H9 (cell line): ENCODE results near the gene MAPK8IP3. TPM values are rescaled to one million over a fixed set of nuclear protein-coding genes. Genes with fewer than 3 reads are reported as not detected.

Experiments
- DNase-seq: peaks from one replicate; pipeline ENCODE4 v3.0.0-alpha.2; 2017
- H2AFZ ChIP-seq: one replicate; pipeline ENCODE4 v1.6.1; 2013; ENCODE audit warnings: mild to moderate bottlenecking, low read length, control low read depth, moderate library complexity
- H2AK5ac ChIP-seq: 2 replicates; pipeline ENCODE4 v1.6.1; 2013; ENCODE audit warnings: low read length, control low read depth, mixed read lengths; ENCODE audit not compliant: insufficient read length
- H2BK120ac ChIP-seq: one replicate; pipeline ENCODE4 v1.6.1; 2013; ENCODE audit warnings: low read depth, mild to moderate bottlenecking, low read length, control low read depth, inconsistent platforms; ENCODE audit not compliant: poor library complexity, severe bottlenecking
- H2BK12ac ChIP-seq: 2 replicates; pipeline ENCODE4 v1.6.1; 2013; ENCODE audit warnings: low read length, control low read depth, mixed read lengths, low read depth; ENCODE audit not compliant: insufficient read length
- H2BK15ac ChIP-seq: 2 replicates; pipeline ENCODE4 v1.6.1; 2013; ENCODE audit warnings: low read depth, low read length, control low read depth
- H2BK20ac ChIP-seq: one replicate; pipeline ENCODE4 v1.6.1; 2013; ENCODE audit warnings: low read depth, mild to moderate bottlenecking, low read length, control low read depth, inconsistent platforms; ENCODE audit not compliant: poor library complexity, severe bottlenecking
- H2BK5ac ChIP-seq: 2 replicates; pipeline ENCODE4 v1.6.1; 2013; ENCODE audit warnings: low read length, control low read depth, mixed read lengths; ENCODE audit not compliant: insufficient read length
- H3K14ac ChIP-seq: 2 replicates; pipeline ENCODE4 v1.6.1; 2013; ENCODE audit warnings: low read length, control low read depth; ENCODE audit not compliant: insufficient read depth
- H3K18ac ChIP-seq: 2 replicates; pipeline ENCODE4 v1.6.1; 2013; ENCODE audit warnings: low read depth, mild to moderate bottlenecking, mixed read lengths, low read length, control low read depth; ENCODE audit not compliant: insufficient read length
- H3K23ac ChIP-seq: 2 replicates; pipeline ENCODE4 v1.6.1; 2013; ENCODE audit warnings: low read length, control low read depth, mixed read lengths, low read depth; ENCODE audit not compliant: insufficient read length
- H3K23me2 ChIP-seq: 2 replicates; pipeline ENCODE4 v1.6.1; 2013; ENCODE audit warnings: low read depth, mild to moderate bottlenecking, mixed read lengths, low read length, control low read depth; ENCODE audit not compliant: insufficient read length, poor library complexity, severe bottlenecking
- H3K27ac ChIP-seq: 2 replicates; pipeline ENCODE4 v1.5.1; 2013; ENCODE audit warnings: low read length, control low read depth, mixed read lengths, low read depth; ENCODE audit not compliant: insufficient read length
- H3K27me3 ChIP-seq: 2 replicates; pipeline ENCODE4 v1.6.1; 2013; ENCODE audit warnings: low read length, control low read depth, inconsistent platforms; ENCODE audit not compliant: insufficient read depth
- H3K4ac ChIP-seq: 2 replicates; pipeline ENCODE4 v1.6.1; 2013; ENCODE audit warnings: low read depth, mild to moderate bottlenecking, control low read depth, inconsistent platforms, low read length, moderate library complexity
- H3K4me1 ChIP-seq: 2 replicates; pipeline ENCODE4 v1.6.1; 2013; ENCODE audit warnings: low read length, control low read depth, inconsistent platforms; ENCODE audit not compliant: insufficient read depth
- H3K4me2 ChIP-seq: 2 replicates; pipeline ENCODE4 v1.6.1; 2013; ENCODE audit warnings: low read length, control low read depth, mixed read lengths; ENCODE audit not compliant: insufficient read length, insufficient read depth
- H3K56ac ChIP-seq: 2 replicates; pipeline ENCODE4 v1.6.1; 2013; ENCODE audit warnings: low read depth, mild to moderate bottlenecking, mixed read lengths, low read length, control low read depth; ENCODE audit not compliant: insufficient read length
- H3K79me1 ChIP-seq: 2 replicates; pipeline ENCODE4 v1.6.1; 2013; ENCODE audit warnings: low read depth, mild to moderate bottlenecking, moderate library complexity, low read length, control low read depth, inconsistent platforms; ENCODE audit not compliant: insufficient read depth, poor library complexity, severe bottlenecking
- H3K79me2 ChIP-seq: 2 replicates; pipeline ENCODE4 v1.6.1; 2013; ENCODE audit warnings: low read length, control low read depth, inconsistent platforms; ENCODE audit not compliant: insufficient read depth
- H3K9ac ChIP-seq: 2 replicates; pipeline ENCODE4 v1.6.1; 2013; ENCODE audit warnings: low read length, control low read depth, mixed read lengths; ENCODE audit not compliant: insufficient read length; ENCODE audit errors: extremely low read depth
- H3K9me3 ChIP-seq: one replicate; pipeline ENCODE4 v1.6.1; 2013; ENCODE audit warnings: low read depth, low read length, inconsistent platforms; ENCODE audit not compliant: control insufficient read depth
- H3T11ph ChIP-seq: one replicate; pipeline ENCODE4 v1.6.1; 2013; ENCODE audit warnings: mild to moderate bottlenecking, low read length, control low read depth, inconsistent platforms
- H4K20me1 ChIP-seq: one replicate; pipeline ENCODE4 v1.6.1; 2013; ENCODE audit not compliant: control insufficient read depth, insufficient read length, insufficient read depth
- H4K5ac ChIP-seq: 2 replicates; pipeline ENCODE4 v1.6.1; 2013; ENCODE audit warnings: low read depth, mild to moderate bottlenecking, mixed read lengths, low read length, control low read depth; ENCODE audit not compliant: insufficient read length
- H4K8ac ChIP-seq: replicated peaks from 2 replicates; pipeline ENCODE4 v1.6.1; 2013; ENCODE audit warnings: low read length, control low read depth, mixed read lengths, low read depth; ENCODE audit not compliant: insufficient read length
- H4K91ac ChIP-seq: 2 replicates; pipeline ENCODE4 v1.6.1; 2013; ENCODE audit warnings: low read depth, mild to moderate bottlenecking, moderate library complexity, mixed read lengths, low read length, control low read depth; ENCODE audit not compliant: insufficient read length
- H3K27ac Mint-ChIP-seq, 3 experiments: 2 replicates in 2 of 3; 3 replicates in 1 of 3; pipeline ENCODE4 v1.8.0; 2020 to 2021; ENCODE audit warnings: mixed read lengths in 3 of 3, mild to moderate bottlenecking in 1 of 3, moderate library complexity in 1 of 3
- H3K27me3 Mint-ChIP-seq: 2 replicates; pipeline ENCODE4 v1.8.0; 2021; ENCODE audit warnings: low read depth, mild to moderate bottlenecking, moderate library complexity, mixed read lengths
- H3K36me3 Mint-ChIP-seq, 3 experiments: 2 replicates in 2 of 3; 3 replicates in 1 of 3; pipeline ENCODE4 v1.8.0; 2020 to 2021; ENCODE audit warnings: low read depth in 3 of 3, mixed read lengths in 3 of 3; ENCODE audit not compliant: insufficient read depth in 1 of 3
- H3K4me1 Mint-ChIP-seq, 2 experiments: 2 replicates each; pipeline ENCODE4 v1.8.0; 2020; ENCODE audit warnings: mixed read lengths in 2 of 2
- H3K4me3 Mint-ChIP-seq, 2 experiments: 2 replicates in 1 of 2; 3 replicates in 1 of 2; pipeline ENCODE4 v1.8.0; 2020 to 2021; ENCODE audit warnings: mild to moderate bottlenecking in 2 of 2, mixed read lengths in 2 of 2, moderate library complexity in 1 of 2
- H3K9me3 Mint-ChIP-seq, 2 experiments: 2 replicates in 1 of 2; 3 replicates in 1 of 2; pipeline ENCODE4 v1.8.0; 2020; ENCODE audit warnings: mild to moderate bottlenecking in 2 of 2, mixed read lengths in 2 of 2, moderate library complexity in 1 of 2
- WGBS: extraction: QIAGEN DNeasy Blood & Tissue Kit; methylation state at CpG from one replicate; pipeline ENCODE4 v1.1.7; 2013; ENCODE audit warnings: missing lambda C conversion rate, low lambda C conversion rate, mixed read lengths; ENCODE audit not compliant: insufficient read length; ENCODE audit errors: extremely low coverage; 5-methylcytosine and 5-hydroxymethylcytosine counted together
- total RNA-seq: library from RNA; stranded (reverse); gene quantifications from 2 replicates; pipeline ENCODE4 v1.2.1, GENCODE V29; 2021
- TF ChIP-seq, protein P1 (sequence below): fragments of 200-600 bp; sonication (generic); conservative IDR thresholded peaks from 3 replicates; pipeline ENCODE4 v1.8.0; 2021; ENCODE audit warnings: antibody characterized with exemption, mild to moderate bottlenecking

MAPK8IP3 gene
- total RNA-seq, 1 experiment from 2014 or later = 51.3 TPM

DNA sequence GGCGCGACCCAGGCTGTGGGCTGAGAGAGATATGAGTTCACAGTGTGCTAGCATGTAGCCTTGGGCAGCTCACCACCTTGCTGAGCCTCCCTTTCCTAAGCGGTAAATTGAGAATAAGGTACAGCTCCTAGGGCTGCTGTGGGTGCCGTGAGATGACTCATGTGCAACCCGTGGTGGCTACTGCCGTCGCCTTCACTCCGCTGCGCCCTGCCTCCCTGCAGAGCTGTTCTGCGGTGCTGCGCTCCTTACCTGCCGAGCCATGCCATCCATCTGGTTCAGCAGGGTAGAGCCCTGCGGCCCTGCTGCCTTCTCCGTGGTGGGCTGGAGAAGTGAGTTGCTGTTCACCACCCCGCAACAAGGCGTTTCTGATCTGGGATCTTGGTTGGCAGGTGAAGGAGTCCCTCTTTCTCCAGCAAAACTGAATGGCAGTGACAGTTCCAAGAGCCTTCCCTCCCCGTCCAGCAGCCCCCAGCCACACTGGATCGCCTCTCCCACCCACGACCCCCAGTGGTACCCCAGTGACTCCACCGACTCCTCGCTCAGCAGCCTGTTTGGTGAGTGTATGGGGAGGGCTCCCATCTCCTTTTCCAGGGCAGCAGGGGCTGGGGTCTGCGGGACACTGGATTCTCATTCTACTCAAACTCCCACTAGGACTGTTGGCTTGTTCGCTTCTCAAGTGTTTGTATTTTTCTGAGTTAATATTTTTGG is 37.2 kb upstream of the MAPK8IP3 start:
- Histone ChIP-seq H2BK12ac (no peak overlapping the region), H3K23ac (no peak overlapping the region), H3K4ac (no peak overlapping the region), H3K18ac (no peak overlapping the region), H4K8ac (no peak overlapping the region), H2BK15ac (no peak overlapping the region), H3K79me1 (no peaks in the 10 kb centered on the region), H2AK5ac (no peak overlapping the region), H4K20me1 (no peaks in the 10 kb centered on the region), H3K4me2 (no peak overlapping the region), H2BK120ac (no peak overlapping the region), H3K14ac (no peak overlapping the region), H3K9ac (no peak overlapping the region), H3T11ph (no peak overlapping the region), H3K79me2 (no peaks in the 10 kb centered on the region), H3K56ac (no peak overlapping the region), H2BK5ac (no peak overlapping the region), H4K91ac (no peak overlapping the region), H3K27ac (no peak overlapping the region), H3K9me3 (no peaks in the 10 kb centered on the region), H3K4me1 (no peaks in the 10 kb centered on the region), H2AFZ (no peak overlapping the region), H3K23me2 (no peaks in the 10 kb centered on the region), H3K27me3 (no peaks in the 10 kb centered on the region), H2BK20ac (no peak overlapping the region), H4K5ac (no peak overlapping the region)
- TF ChIP-seq, protein P1, sequence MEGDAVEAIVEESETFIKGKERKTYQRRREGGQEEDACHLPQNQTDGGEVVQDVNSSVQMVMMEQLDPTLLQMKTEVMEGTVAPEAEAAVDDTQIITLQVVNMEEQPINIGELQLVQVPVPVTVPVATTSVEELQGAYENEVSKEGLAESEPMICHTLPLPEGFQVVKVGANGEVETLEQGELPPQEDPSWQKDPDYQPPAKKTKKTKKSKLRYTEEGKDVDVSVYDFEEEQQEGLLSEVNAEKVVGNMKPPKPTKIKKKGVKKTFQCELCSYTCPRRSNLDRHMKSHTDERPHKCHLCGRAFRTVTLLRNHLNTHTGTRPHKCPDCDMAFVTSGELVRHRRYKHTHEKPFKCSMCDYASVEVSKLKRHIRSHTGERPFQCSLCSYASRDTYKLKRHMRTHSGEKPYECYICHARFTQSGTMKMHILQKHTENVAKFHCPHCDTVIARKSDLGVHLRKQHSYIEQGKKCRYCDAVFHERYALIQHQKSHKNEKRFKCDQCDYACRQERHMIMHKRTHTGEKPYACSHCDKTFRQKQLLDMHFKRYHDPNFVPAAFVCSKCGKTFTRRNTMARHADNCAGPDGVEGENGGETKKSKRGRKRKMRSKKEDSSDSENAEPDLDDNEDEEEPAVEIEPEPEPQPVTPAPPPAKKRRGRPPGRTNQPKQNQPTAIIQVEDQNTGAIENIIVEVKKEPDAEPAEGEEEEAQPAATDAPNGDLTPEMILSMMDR = no peak
- H3K36me3 Mint-ChIP-seq = peaks cover 43 to 97% (median 78%) of the 10 kb centered on the region in 3 experiments; a peak in 6 of 7 replicates
- H3K9me3 Mint-ChIP-seq = no peaks in the 10 kb centered on the region; a peak in 1 of 5 replicates
- H3K27ac Mint-ChIP-seq = no peak overlapping the region; a peak in 1 of 7 replicates
- no peak overlapping the region for H3K4me3 Mint-ChIP-seq
- WGBS = no CpG with 5 or more reads among the region's 23 CpGs
- no peaks in the 10 kb centered on the region for H3K27me3 Mint-ChIP-seq
- no peaks in the 10 kb centered on the region for H3K4me1 Mint-ChIP-seq
- no peak for DNase-seq
